CD8-positive, alpha-beta memory T cell (primary cell): ENCODE measurements around the gene TUNAR. TPM values are rescaled to one million over a fixed set of nuclear protein-coding genes. Genes with fewer than 3 reads are reported as not detected.

ENCODE experiments used
- CTCF ChIA-PET: fragments of 350-600 bp; sonication (Branson Sonifier 250); formaldehyde crosslinking; loops from one replicate; lab custom pipeline; 2021; ENCODE audit warnings: antibody characterized with exemption; lab: Charles Lee
- POLR2A ChIA-PET: fragments of 350-600 bp; sonication (Branson Sonifier 250); formaldehyde crosslinking; loops from one replicate; lab custom pipeline; 2021; ENCODE audit warnings: antibody characterized with exemption; lab: Charles Lee
- DNase-seq, 5 donors: peaks; one replicate each; pipeline versions ENCODE4 v3.0.0 to v3.0.0-alpha.2; 2020 to 2022; ENCODE audit warnings: mixed read lengths in 1 of 5
- H3K27ac ChIP-seq: one replicate; pipeline ENCODE4 v1.7.0; 2013; ENCODE audit warnings: low read depth, mild to moderate bottlenecking, low read length, moderate library complexity
- H3K27me3 ChIP-seq: 2 replicates; pipeline ENCODE4 v1.7.0; 2013; ENCODE audit warnings: low read length, mild to moderate bottlenecking; ENCODE audit not compliant: insufficient read depth, poor library complexity, severe bottlenecking
- H3K36me3 ChIP-seq: 2 replicates; pipeline ENCODE4 v1.7.0; 2013; ENCODE audit warnings: mild to moderate bottlenecking, low read length, moderate library complexity; ENCODE audit not compliant: insufficient read depth
- H3K4me1 ChIP-seq: 2 replicates; pipeline ENCODE4 v1.7.0; 2013; ENCODE audit warnings: mild to moderate bottlenecking, low read length, moderate library complexity; ENCODE audit not compliant: insufficient read depth
- H3K4me3 ChIP-seq: 2 replicates; pipeline ENCODE4 v1.7.0; 2013; ENCODE audit warnings: mild to moderate bottlenecking, low read length
- H3K9me3 ChIP-seq: 2 replicates; pipeline ENCODE4 v1.7.0; 2013; ENCODE audit warnings: mild to moderate bottlenecking, low read length
- H3K27ac Mint-ChIP-seq, 8 donors: one replicate each; pipeline ENCODE4 v1.8.0; 2020 to 2021; ENCODE audit warnings: mixed read lengths in 8 of 8, mild to moderate bottlenecking in 6 of 8, inconsistent platforms in 3 of 8, moderate library complexity in 3 of 8
- H3K27me3 Mint-ChIP-seq, 2 donors: one replicate each; pipeline ENCODE4 v1.8.0; 2020 to 2021; ENCODE audit warnings: mixed read lengths in 2 of 2, mild to moderate bottlenecking in 1 of 2, moderate library complexity in 1 of 2
- H3K36me3 Mint-ChIP-seq, 3 donors: one replicate each; pipeline ENCODE4 v1.8.0; 2020 to 2021; ENCODE audit warnings: mixed read lengths in 3 of 3, inconsistent platforms in 1 of 3, mild to moderate bottlenecking in 1 of 3
- H3K4me1 Mint-ChIP-seq, 3 donors: one replicate each; pipeline ENCODE4 v1.8.0; 2020 to 2021; ENCODE audit warnings: mixed read lengths in 3 of 3, inconsistent platforms in 1 of 3, mild to moderate bottlenecking in 1 of 3
- H3K4me3 Mint-ChIP-seq, 7 donors: one replicate each; pipeline ENCODE4 v1.8.0; 2020 to 2021; ENCODE audit warnings: mixed read lengths in 7 of 7, mild to moderate bottlenecking in 6 of 7, moderate library complexity in 4 of 7, inconsistent platforms in 2 of 7
- H3K9me3 Mint-ChIP-seq, 5 donors: one replicate each; pipeline ENCODE4 v1.8.0; 2020 to 2022; ENCODE audit warnings: mixed read lengths in 5 of 5, mild to moderate bottlenecking in 3 of 5, moderate library complexity in 2 of 5, inconsistent platforms in 1 of 5
- polyA plus RNA-seq: library from polyadenylated mRNA; unstranded; fragments of 300-500 nt; fragmentation: Illumina TruSeq; gene quantifications from one replicate; pipeline ENCODE4 v1.2.3, GENCODE V29; 2021
- total RNA-seq, 2 experiments: library from RNA; stranded (reverse); gene quantifications; one replicate each; pipeline ENCODE4 v1.2.3, GENCODE V29; 2021

TUNAR gene
- total and polyA plus RNA-seq, 3 experiments from 2014 or later: not detected

GRCh38 chr14:95875831-95876760, 536 bp upstream of the TUNAR start:
- Mint-ChIP-seq H3K27me3 (peaks cover 18 to 52% of the 10 kb centered on the region in 2 donors), H3K4me1 (peaks cover 0 to 8% (median 5%) of the 10 kb centered on the region in 3 donors), H3K9me3 (peaks cover 0 to 2% (median 0%) of the 10 kb centered on the region in 5 donors), H3K27ac (no peak overlapping the region), H3K4me3 (no peak overlapping the region), H3K36me3 (no peaks in the 10 kb centered on the region)
- Histone ChIP-seq H3K36me3 (no peaks in the 10 kb centered on the region), H3K4me1 (no peaks in the 10 kb centered on the region), H3K4me3 (no peak overlapping the region), H3K9me3 (no peaks in the 10 kb centered on the region), H3K27ac (no peak overlapping the region), H3K27me3 (peaks cover 9% of the 10 kb centered on the region)
- ChIA-PET CTCF (no interaction called here), POLR2A (no interaction called here)
- no peak for DNase-seq

GRCh38 chr14:95877633-95878032, 1.0 kb downstream of the TUNAR start:
- Histone ChIP-seq H3K27ac (no peak overlapping the region), H3K36me3 (no peaks in the 10 kb centered on the region), H3K9me3 (no peaks in the 10 kb centered on the region), H3K4me1 (no peaks in the 10 kb centered on the region), H3K4me3 (no peak overlapping the region), H3K27me3 (peaks cover 9% of the 10 kb centered on the region)
- no peak overlapping the region for H3K27ac Mint-ChIP-seq
- no peaks in the 10 kb centered on the region for H3K36me3 Mint-ChIP-seq
- peaks cover 20 to 50% of the 10 kb centered on the region in 2 donors for H3K27me3 Mint-ChIP-seq
- ChIA-PET POLR2A (no interaction called here), CTCF (no interaction called here)
- H3K4me3 Mint-ChIP-seq: no peak overlapping the region
- peaks cover 0 to 8% (median 5%) of the 10 kb centered on the region in 3 donors for H3K4me1 Mint-ChIP-seq
- DNase-seq: no peak
- H3K9me3 Mint-ChIP-seq: peaks cover 0 to 2% (median 0%) of the 10 kb centered on the region in 5 donors

GRCh38 chr14:95884377-95884776, 7.7 kb downstream of the TUNAR start:
- Mint-ChIP-seq H3K36me3 (no peaks in the 10 kb centered on the region), H3K9me3 (no peaks in the 10 kb centered on the region), H3K4me1 (no peaks in the 10 kb centered on the region), H3K27ac (no peak overlapping the region), H3K4me3 (no peak overlapping the region), H3K27me3 (peaks cover 9 to 29% of the 10 kb centered on the region in 2 donors)
- Histone ChIP-seq H3K4me3 (no peak overlapping the region), H3K36me3 (no peaks in the 10 kb centered on the region), H3K27ac (no peak overlapping the region), H3K27me3 (no peaks in the 10 kb centered on the region), H3K9me3 (no peaks in the 10 kb centered on the region), H3K4me1 (no peaks in the 10 kb centered on the region)
- no peak for DNase-seq
- CTCF ChIA-PET: no interaction called here
- POLR2A ChIA-PET: no interaction called here

GRCh38 chr14:95885278-95885677, 8.6 kb downstream of the TUNAR start:
- Histone ChIP-seq H3K9me3 (no peaks in the 10 kb centered on the region), H3K27me3 (no peaks in the 10 kb centered on the region), H3K27ac (no peak overlapping the region), H3K4me1 (no peaks in the 10 kb centered on the region), H3K4me3 (no peak overlapping the region), H3K36me3 (no peaks in the 10 kb centered on the region)
- H3K4me1 Mint-ChIP-seq: no peaks in the 10 kb centered on the region
- H3K27ac Mint-ChIP-seq: no peak overlapping the region
- no peak for DNase-seq
- peaks cover 9 to 25% of the 10 kb centered on the region in 2 donors for H3K27me3 Mint-ChIP-seq
- POLR2A ChIA-PET: no interaction called here
- H3K9me3 Mint-ChIP-seq: no peaks in the 10 kb centered on the region
- no peaks in the 10 kb centered on the region for H3K36me3 Mint-ChIP-seq
- no peak overlapping the region for H3K4me3 Mint-ChIP-seq
- CTCF ChIA-PET: no interaction called here

- Histone ChIP-seq H3K27me3 (no peaks in the 10 kb centered on the region), H3K4me1 (no peaks in the 10 kb centered on the region), H3K27ac (no peak overlapping the region), H3K4me3 (no peak overlapping the region), H3K9me3 (no peaks in the 10 kb centered on the region), H3K36me3 (no peaks in the 10 kb centered on the region)
- Mint-ChIP-seq H3K4me1 (no peaks in the 10 kb centered on the region), H3K27ac (no peak overlapping the region), H3K36me3 (no peaks in the 10 kb centered on the region), H3K9me3 (no peaks in the 10 kb centered on the region), H3K27me3 (peaks cover 9 to 25% of the 10 kb centered on the region in 2 donors), H3K4me3 (no peak overlapping the region)
- ChIA-PET CTCF (no interaction called here), POLR2A (no interaction called here)
- DNase-seq: no peak
These were observed 9.2 kb downstream of the TUNAR start for GRCh38 chr14:95885866-95886265.

GRCh38 chr14:95886366-95887056, 9.9 kb downstream of the TUNAR start:
- no peak overlapping the region for H3K4me3 Mint-ChIP-seq
- POLR2A ChIA-PET: no interaction called here
- no peaks in the 10 kb centered on the region for H3K9me3 ChIP-seq
- H3K27me3 Mint-ChIP-seq: peaks cover 8 to 25% of the 10 kb centered on the region in 2 donors
- H3K4me1 ChIP-seq: no peaks in the 10 kb centered on the region
- CTCF ChIA-PET: no interaction called here
- H3K4me1 Mint-ChIP-seq: no peaks in the 10 kb centered on the region
- H3K36me3 Mint-ChIP-seq: no peaks in the 10 kb centered on the region
- no peaks in the 10 kb centered on the region for H3K36me3 ChIP-seq
- H3K27ac Mint-ChIP-seq: no peak overlapping the region
- DNase-seq: no peak
- no peak overlapping the region for H3K4me3 ChIP-seq
- H3K9me3 Mint-ChIP-seq: no peaks in the 10 kb centered on the region
- no peaks in the 10 kb centered on the region for H3K27me3 ChIP-seq
- no peak overlapping the region for H3K27ac ChIP-seq

GRCh38 chr14:95887351-95887750, 10.7 kb downstream of the TUNAR start:
- Mint-ChIP-seq H3K27me3 (peaks cover 7 to 22% of the 10 kb centered on the region in 2 donors), H3K36me3 (no peaks in the 10 kb centered on the region), H3K4me3 (no peak overlapping the region), H3K27ac (no peak overlapping the region), H3K9me3 (no peaks in the 10 kb centered on the region), H3K4me1 (no peaks in the 10 kb centered on the region)
- Histone ChIP-seq H3K4me1 (no peaks in the 10 kb centered on the region), H3K27me3 (no peaks in the 10 kb centered on the region), H3K27ac (no peak overlapping the region), H3K36me3 (no peaks in the 10 kb centered on the region), H3K4me3 (no peak overlapping the region), H3K9me3 (no peaks in the 10 kb centered on the region)
- ChIA-PET CTCF (no interaction called here), POLR2A (no interaction called here)
- DNase-seq: no peak
